ENCODE data around the gene SORCS2.

SORCS2 gene

GRCh38 chr4:7564242-7564641, 371.9 kb downstream of the SORCS2 start:
- H3K4me3 ChIP-seq (ENCODE audit: low read depth, low read length) = no peak overlapping the region
- no peak for TF ChIP-seq CTCF (IDR thresholded peaks at IDR 0.05; ENCODE audit: low read depth, low read length)

- no peak for TF ChIP-seq CTCF (IDR thresholded peaks at IDR 0.05; ENCODE audit: low read depth, low read length)
- H3K4me3 ChIP-seq (ENCODE audit: low read depth, low read length) = no peak overlapping the region
Observed at GRCh38 chr4:7565483-7565882, 373.1 kb downstream of the SORCS2 start.

- H3K4me3 ChIP-seq (ENCODE audit: low read depth, low read length) = no peak overlapping the region
- TF ChIP-seq CTCF (IDR thresholded peaks at IDR 0.05; ENCODE audit: low read depth, low read length) = no peak
Observed at GRCh38 chr4:7569810-7570783, 377.8 kb downstream of the SORCS2 start.

GRCh38 chr4:7571001-7571400, 378.7 kb downstream of the SORCS2 start:
- TF ChIP-seq CTCF (IDR thresholded peaks at IDR 0.05; ENCODE audit: low read depth, low read length) = no peak
- no peak overlapping the region for H3K4me3 ChIP-seq (ENCODE audit: low read depth, low read length)

- no peak overlapping the region for H3K4me3 ChIP-seq (ENCODE audit: low read depth, low read length)
- TF ChIP-seq CTCF (IDR thresholded peaks at IDR 0.05; ENCODE audit: low read depth, low read length) = no peak
Observed at GRCh38 chr4:7571701-7572100, 379.4 kb downstream of the SORCS2 start.

- no peak overlapping the region for H3K4me3 ChIP-seq (ENCODE audit: low read depth, low read length)
- no peak for TF ChIP-seq CTCF (IDR thresholded peaks at IDR 0.05; ENCODE audit: low read depth, low read length)
Observed at GRCh38 chr4:7572894-7573293, 380.6 kb downstream of the SORCS2 start.

- TF ChIP-seq CTCF (IDR thresholded peaks at IDR 0.05; ENCODE audit: low read depth, low read length) = no peak
- no peak overlapping the region for H3K4me3 ChIP-seq (ENCODE audit: low read depth, low read length)
Observed at GRCh38 chr4:7573576-7574091, 381.3 kb downstream of the SORCS2 start.

Measured in WI38 (cell line).